DOHH2 (cell line): ENCODE measurements around the gene NAALADL2.

Experiments
- H3F3A ChIP-seq: fragments of 200-600 bp; sonication (generic), shearing (Covaris generic); 2 replicates; pipeline ENCODE4 v1.6.0; 2016; ENCODE audit warnings: antibody characterized with exemption, mild to moderate bottlenecking; ENCODE audit not compliant: control insufficient read depth, insufficient read depth
- H3K27ac ChIP-seq: fragments of 200-600 bp; sonication (generic); 2 replicates; pipeline ENCODE4 v1.5.1; 2014; ENCODE audit warnings: low read depth, mild to moderate bottlenecking, low read length, moderate library complexity
- H3K27me3 ChIP-seq: fragments of 200-600 bp; sonication (generic); 2 replicates; pipeline ENCODE4 v1.6.1; 2014; ENCODE audit warnings: mild to moderate bottlenecking, low read length, mixed read lengths; ENCODE audit not compliant: control insufficient read depth
- H3K36me3 ChIP-seq: fragments of 200-600 bp; sonication (generic); 2 replicates; pipeline ENCODE4 v1.6.1; 2014; ENCODE audit warnings: mild to moderate bottlenecking, low read length, moderate library complexity, mixed read lengths; ENCODE audit not compliant: control insufficient read depth
- H3K4me1 ChIP-seq: fragments of 200-600 bp; sonication (generic); 2 replicates; pipeline ENCODE4 v1.6.1; 2014; ENCODE audit warnings: mild to moderate bottlenecking, low read length, mixed read lengths; ENCODE audit not compliant: control insufficient read depth
- H3K4me2 ChIP-seq: fragments of 200-600 bp; sonication (generic); 2 replicates; pipeline ENCODE4 v1.6.0; 2014; ENCODE audit warnings: mild to moderate bottlenecking, low read length, moderate library complexity
- H3K4me3 ChIP-seq: fragments of 200-600 bp; sonication (generic); 2 replicates; pipeline ENCODE4 v1.5.1; 2014; ENCODE audit warnings: mild to moderate bottlenecking, low read length, mixed read lengths
- H3K79me2 ChIP-seq: fragments of 200-600 bp; sonication (generic); 2 replicates; pipeline ENCODE4 v1.6.1; 2014; ENCODE audit warnings: mild to moderate bottlenecking, low read length, mixed read lengths; ENCODE audit not compliant: control insufficient read depth
- H3K9me2 ChIP-seq: fragments of 200-600 bp; sonication (generic); replicated peaks from 2 replicates; pipeline ENCODE4 v1.6.1; 2014; ENCODE audit warnings: mild to moderate bottlenecking, low read length, mixed read lengths; ENCODE audit not compliant: control insufficient read depth
- H3K9me3 ChIP-seq: fragments of 200-600 bp; sonication (generic); 2 replicates; pipeline ENCODE4 v1.6.1; 2014; ENCODE audit warnings: antibody characterized with exemption, low read length, mixed read lengths; ENCODE audit not compliant: control insufficient read depth, insufficient read depth
- H4K20me1 ChIP-seq: fragments of 200-600 bp; sonication (generic); 2 replicates; pipeline ENCODE4 v1.6.0; 2014; ENCODE audit warnings: low read depth, mild to moderate bottlenecking, antibody characterized with exemption, low read length, moderate library complexity; ENCODE audit not compliant: control insufficient read depth, insufficient read depth
- EZH2phosphoT487 ChIP-seq: fragments of 200-600 bp; sonication (generic); IDR thresholded peaks from 2 replicates; pipeline ENCODE4 v1.6.1; 2017; ENCODE audit warnings: borderline replicate concordance, mild to moderate bottlenecking, antibody characterized with exemption, low read length, moderate library complexity, mixed read lengths
- TF ChIP-seq, protein P1 (sequence below): fragments of 200-600 bp; sonication (generic); IDR thresholded peaks from one replicate; pipeline ENCODE4 v1.5.1; 2014; ENCODE audit warnings: antibody characterized with exemption, mild to moderate bottlenecking, low read depth, low read length; ENCODE audit not compliant: poor library complexity, severe bottlenecking

The NAALADL2 gene

DNA sequence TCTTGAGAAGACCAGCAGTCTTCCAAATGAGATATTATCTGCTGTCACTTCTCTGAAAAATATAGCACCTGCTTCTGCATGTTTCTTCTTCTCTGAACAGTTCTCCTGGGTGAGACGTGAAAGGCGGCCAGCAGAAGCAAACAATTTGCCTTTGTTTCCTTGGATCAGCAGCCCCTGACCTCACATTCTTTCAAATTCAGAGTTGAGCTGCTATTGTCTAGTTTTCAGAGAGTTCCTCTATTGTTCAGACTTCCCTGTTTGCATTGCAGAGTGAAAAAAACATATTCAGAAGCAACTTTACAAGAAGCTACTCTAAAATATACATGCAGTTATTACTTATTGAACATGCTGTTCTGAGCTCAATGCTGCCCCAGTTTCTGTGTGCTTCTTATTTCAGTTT is 653.6 kb downstream of the NAALADL2 start:
- no peaks in the 10 kb centered on the region for H3K79me2 ChIP-seq
- H3K4me3 ChIP-seq, result no peak overlapping the region
- H3K9me2 ChIP-seq, result no peaks in the 10 kb centered on the region
- no peaks in the 10 kb centered on the region for H3F3A ChIP-seq
- TF ChIP-seq, protein P1, sequence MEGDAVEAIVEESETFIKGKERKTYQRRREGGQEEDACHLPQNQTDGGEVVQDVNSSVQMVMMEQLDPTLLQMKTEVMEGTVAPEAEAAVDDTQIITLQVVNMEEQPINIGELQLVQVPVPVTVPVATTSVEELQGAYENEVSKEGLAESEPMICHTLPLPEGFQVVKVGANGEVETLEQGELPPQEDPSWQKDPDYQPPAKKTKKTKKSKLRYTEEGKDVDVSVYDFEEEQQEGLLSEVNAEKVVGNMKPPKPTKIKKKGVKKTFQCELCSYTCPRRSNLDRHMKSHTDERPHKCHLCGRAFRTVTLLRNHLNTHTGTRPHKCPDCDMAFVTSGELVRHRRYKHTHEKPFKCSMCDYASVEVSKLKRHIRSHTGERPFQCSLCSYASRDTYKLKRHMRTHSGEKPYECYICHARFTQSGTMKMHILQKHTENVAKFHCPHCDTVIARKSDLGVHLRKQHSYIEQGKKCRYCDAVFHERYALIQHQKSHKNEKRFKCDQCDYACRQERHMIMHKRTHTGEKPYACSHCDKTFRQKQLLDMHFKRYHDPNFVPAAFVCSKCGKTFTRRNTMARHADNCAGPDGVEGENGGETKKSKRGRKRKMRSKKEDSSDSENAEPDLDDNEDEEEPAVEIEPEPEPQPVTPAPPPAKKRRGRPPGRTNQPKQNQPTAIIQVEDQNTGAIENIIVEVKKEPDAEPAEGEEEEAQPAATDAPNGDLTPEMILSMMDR, result no peak
- no peak for TF ChIP-seq EZH2phosphoT487
- H3K9me3 ChIP-seq, result no peaks in the 10 kb centered on the region
- no peak overlapping the region for H3K27ac ChIP-seq
- no peaks in the 10 kb centered on the region for H3K4me1 ChIP-seq
- H3K36me3 ChIP-seq, result no peaks in the 10 kb centered on the region
- H3K4me2 ChIP-seq, result no peak overlapping the region
- H3K27me3 ChIP-seq, result no peaks in the 10 kb centered on the region
- H4K20me1 ChIP-seq, result no peaks in the 10 kb centered on the region

DNA sequence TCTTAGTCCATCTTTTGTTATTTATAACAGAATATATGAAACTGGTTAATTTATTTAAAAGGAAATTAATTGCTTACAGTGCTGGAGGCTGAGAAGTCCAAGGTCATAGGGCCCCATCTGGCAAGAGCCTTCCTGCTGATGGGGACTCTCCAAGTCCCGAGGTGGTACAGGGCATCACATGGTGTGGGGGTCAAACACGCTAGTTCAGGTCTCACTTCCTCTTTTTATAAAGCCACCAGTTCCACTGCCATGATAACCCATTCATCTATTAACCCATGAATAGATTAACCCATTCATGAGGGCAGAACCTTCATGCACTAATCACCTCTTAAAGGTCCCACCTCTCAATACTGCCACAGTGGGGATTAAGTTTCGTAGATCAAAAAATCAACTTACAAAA is 659.3 kb downstream of the NAALADL2 start:
- TF ChIP-seq, protein P1, result no peak
- TF ChIP-seq EZH2phosphoT487, result no peak
- no peaks in the 10 kb centered on the region for H4K20me1 ChIP-seq
- H3K4me3 ChIP-seq, result no peak overlapping the region
- H3K27ac ChIP-seq, result no peak overlapping the region
- H3K79me2 ChIP-seq, result no peaks in the 10 kb centered on the region
- no peaks in the 10 kb centered on the region for H3K9me3 ChIP-seq
- H3K9me2 ChIP-seq, result no peaks in the 10 kb centered on the region
- no peaks in the 10 kb centered on the region for H3F3A ChIP-seq
- no peak overlapping the region for H3K4me2 ChIP-seq
- H3K4me1 ChIP-seq, result no peaks in the 10 kb centered on the region
- no peaks in the 10 kb centered on the region for H3K36me3 ChIP-seq
- H3K27me3 ChIP-seq, result no peaks in the 10 kb centered on the region

DNA sequence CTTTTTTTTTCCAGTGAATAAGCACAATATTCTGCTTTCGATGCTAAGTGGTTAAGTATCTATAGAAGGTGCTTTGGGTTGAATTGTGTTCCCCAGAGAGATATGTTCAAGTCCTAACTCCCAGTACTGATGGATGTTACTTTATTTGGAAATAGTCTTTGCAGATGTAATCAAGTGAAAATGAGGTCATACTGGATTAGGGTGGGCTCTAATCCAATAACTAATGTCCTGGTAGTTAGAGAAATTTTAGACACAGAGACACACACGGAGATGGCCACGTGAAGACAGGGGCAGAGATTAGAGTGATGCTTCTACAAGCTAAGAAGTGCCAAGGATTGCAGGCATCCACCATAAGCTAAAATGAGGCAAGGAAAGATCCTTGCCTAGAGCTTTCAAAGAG is 662.3 kb downstream of the NAALADL2 start:
- no peaks in the 10 kb centered on the region for H3K36me3 ChIP-seq
- no peaks in the 10 kb centered on the region for H3K9me2 ChIP-seq
- H3F3A ChIP-seq, result no peaks in the 10 kb centered on the region
- H3K27me3 ChIP-seq, result no peaks in the 10 kb centered on the region
- H4K20me1 ChIP-seq, result no peaks in the 10 kb centered on the region
- no peak for TF ChIP-seq EZH2phosphoT487
- TF ChIP-seq, protein P1, result no peak
- no peak overlapping the region for H3K4me3 ChIP-seq
- H3K4me2 ChIP-seq, result no peak overlapping the region
- no peaks in the 10 kb centered on the region for H3K9me3 ChIP-seq
- no peak overlapping the region for H3K27ac ChIP-seq
- H3K79me2 ChIP-seq, result no peaks in the 10 kb centered on the region
- H3K4me1 ChIP-seq, result no peaks in the 10 kb centered on the region

DNA sequence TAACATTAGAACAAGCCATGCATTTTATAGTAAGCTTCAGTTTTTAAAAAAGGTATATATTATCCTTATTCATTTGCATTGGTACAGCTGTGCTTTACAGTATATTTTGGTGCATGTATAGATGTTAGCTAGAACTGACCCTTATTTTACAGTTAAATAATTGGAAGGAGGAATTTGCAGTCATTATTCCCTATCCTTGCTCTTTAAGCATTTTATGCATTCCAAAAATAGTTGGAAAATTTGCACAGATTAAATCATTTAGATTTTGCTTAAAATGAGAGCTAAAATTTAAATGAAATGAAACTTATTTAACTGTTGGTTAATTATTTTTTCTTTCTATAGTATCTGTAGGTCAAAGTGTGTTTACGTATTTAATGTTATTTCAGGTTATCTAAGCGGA is 667.1 kb downstream of the NAALADL2 start:
- H3K4me3 ChIP-seq, result no peak overlapping the region

More for the DNA sequence above, 667.1 kb downstream of the NAALADL2 start:
- TF ChIP-seq EZH2phosphoT487, result no peak
- TF ChIP-seq, protein P1, result no peak
- H3K4me2 ChIP-seq, result no peak overlapping the region
- H3K79me2 ChIP-seq, result no peaks in the 10 kb centered on the region
- H3K36me3 ChIP-seq, result no peaks in the 10 kb centered on the region
- H3K9me2 ChIP-seq, result no peaks in the 10 kb centered on the region
- H3K27ac ChIP-seq, result no peak overlapping the region
- no peaks in the 10 kb centered on the region for H3F3A ChIP-seq
- no peaks in the 10 kb centered on the region for H4K20me1 ChIP-seq
- no peaks in the 10 kb centered on the region for H3K27me3 ChIP-seq
- H3K9me3 ChIP-seq, result no peaks in the 10 kb centered on the region
- H3K4me1 ChIP-seq, result no peaks in the 10 kb centered on the region
